HG02870 (cell line): Measurements from ENCODE around the gene LRRC32.
"Not testable (repeated sequence)": the region's sequence is repeated elsewhere in the genome, so short reads cannot be mapped to it uniquely, and the experiment has no call there.

Experiments
- ATAC-seq: cut with Tn5 transposase; IDR thresholded peaks from one replicate; pipeline ENCODE4 v1.9.1; 2021; ENCODE audit warnings: mild to moderate bottlenecking, moderate library complexity; ENCODE audit not compliant: unreplicated experiment

Gene LRRC32

GRCh38 chr11:76617553-76618265 is 52.8 kb downstream of the LRRC32 start:
- no peak for ATAC-seq

- ATAC-seq = no peak
These were observed 53.6 kb downstream of the LRRC32 start for GRCh38 chr11:76616676-76617552.

- ATAC-seq = no peak
These were observed 54.6 kb downstream of the LRRC32 start for GRCh38 chr11:76615950-76616349.

DNA sequence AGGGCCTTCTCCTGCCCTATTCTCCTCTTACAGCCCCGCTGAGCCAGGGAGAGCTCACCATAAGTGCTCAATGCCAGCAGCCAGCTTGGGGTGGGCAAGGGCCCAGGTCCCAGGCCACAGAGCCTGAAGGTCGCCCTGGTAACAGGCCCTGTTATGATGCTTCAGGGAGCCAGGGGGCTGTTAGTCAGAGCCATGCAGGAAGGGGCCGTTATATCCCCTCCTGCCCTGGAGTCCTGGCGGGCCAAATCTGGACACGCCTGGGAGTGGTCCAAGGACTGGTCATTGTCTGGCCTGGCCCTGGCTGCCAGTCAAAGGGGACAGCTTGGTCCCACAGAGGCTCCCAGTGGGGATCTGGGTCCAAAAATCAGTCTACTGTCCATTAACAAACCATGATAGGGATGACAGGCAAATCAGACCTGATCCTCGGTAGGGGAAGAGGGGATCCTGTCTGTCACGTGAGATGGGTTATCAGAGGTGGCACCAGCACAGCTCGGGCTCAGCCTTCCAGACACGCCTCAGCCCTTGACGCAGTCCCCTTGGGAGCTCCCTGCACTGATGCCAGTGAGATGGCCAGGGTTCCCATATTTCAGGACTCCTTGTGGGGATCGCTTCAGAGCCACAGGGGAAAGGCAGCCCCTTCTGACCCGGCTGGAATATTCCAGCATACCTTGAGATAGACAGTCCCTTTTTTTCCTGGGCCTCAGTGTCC is 55.9 kb downstream of the LRRC32 start:
- ATAC-seq = no peak

DNA sequence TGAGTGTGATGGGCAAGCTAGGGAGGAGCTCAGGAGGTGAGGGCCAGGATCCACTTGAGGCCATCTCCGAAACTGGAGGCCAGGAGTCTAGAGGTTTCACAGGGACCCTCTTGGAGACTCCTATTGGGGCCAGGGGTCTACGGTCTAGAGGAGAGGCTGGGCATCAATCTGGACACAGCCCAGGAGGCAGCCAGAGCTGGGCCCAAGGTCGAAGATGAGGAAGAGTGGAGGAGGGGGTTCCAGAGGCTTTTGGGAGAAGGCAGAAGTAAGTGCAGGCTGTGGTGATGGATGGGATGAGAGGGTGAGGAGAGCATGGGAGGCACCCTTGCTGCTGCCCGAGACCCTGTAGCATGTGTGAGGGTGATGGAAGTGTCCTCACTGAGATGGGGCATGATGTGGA is 56.6 kb downstream of the LRRC32 start:
- no peak for ATAC-seq

- ATAC-seq = no peak
These were observed 58.3 kb downstream of the LRRC32 start for GRCh38 chr11:76612226-76612625.

DNA sequence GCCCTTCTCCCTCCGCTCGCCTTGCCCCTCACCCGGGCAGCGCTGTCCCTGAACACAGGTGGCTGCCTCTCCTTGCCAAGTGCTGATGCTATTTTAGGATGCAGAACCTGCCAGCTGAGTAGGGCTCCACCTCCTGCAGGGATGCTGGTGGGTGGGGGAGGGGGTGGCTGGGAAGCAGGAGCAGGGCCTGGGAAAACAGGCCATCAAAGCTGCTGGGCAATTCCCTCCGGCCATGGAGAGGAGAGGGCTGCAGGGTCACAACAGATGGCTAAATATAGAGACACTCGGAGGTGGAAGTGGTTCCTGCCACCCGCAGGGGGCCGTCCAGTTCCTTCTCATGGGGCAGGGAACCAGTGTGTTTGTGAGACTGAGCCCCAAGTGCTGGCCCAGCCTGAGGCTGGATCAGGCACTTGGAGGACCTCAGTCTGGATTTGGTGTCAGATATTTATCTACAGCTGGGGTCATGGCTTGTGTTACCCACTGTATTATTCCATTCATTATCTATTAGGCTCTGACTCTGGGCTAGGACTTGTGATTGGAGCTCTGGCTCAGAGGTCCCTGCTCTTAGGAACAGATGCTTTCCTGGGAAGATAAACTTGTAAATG is 59.6 kb downstream of the LRRC32 start:
- no peak for ATAC-seq

DNA sequence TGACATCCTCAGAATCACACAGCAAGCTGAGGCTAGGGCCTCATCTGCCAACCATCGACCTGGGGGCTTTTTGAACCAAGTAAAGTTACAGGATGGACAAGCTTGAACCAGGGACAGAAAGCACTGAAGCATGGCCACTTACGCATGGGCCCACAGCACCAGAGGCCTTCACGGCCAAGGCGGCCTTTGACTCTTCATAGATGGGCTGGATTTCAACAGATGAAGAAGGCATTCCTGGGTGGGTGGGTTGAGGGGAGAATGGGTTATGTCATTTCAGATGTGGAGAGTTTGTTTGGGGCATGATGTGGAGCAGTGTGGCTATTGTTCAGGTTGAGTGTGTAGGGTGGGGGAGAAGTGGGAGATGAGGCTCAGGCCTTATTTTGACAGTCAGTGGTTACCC is 60.2 kb downstream of the LRRC32 start:
- no peak for ATAC-seq

GRCh38 chr11:76609736-76610370 is 60.7 kb downstream of the LRRC32 start:
- no peak for ATAC-seq

DNA sequence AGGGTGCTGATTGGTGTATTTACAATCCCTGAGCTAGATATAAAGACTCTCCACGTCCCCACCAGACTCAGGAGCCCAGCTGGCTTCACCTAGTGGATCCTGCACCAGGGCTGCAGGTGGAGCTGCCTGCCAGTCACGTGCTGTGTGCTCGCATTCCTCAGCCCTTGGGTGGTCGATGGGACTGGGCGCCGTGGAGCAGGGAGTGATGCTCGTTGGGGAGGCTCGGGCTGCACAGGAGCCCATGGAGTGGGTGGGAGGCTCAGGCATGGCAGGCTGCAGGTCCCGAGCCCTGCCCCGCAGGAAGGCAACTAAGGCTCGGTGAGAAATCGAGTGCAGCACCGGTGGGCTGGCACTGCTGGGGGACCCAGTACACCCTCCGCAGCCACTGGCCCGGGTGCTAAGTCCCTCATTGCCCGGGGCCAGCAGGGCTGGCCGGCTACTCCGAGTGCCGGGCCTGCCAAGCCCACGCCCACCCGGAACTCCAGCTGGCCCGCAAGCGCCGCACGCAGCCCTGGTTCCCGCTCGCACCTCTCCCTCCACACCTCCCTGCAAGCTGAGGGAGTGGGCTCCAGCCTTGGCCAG is 61.6 kb downstream of the LRRC32 start:
- not testable (repeated sequence) for ATAC-seq

GRCh38 chr11:76608228-76608627 is 62.3 kb downstream of the LRRC32 start:
- not testable (repeated sequence) for ATAC-seq
